NCI-H345 treated with DMSO at 0.1 percent for 48 hours (cell line): ENCODE data around the gene NAV3.
A peak's percentile ranks its signal among the peaks of the same experiment; 100 is the strongest.

Experiments used
- DNase-seq: peaks from one replicate; lab custom pipeline; 2025; ENCODE audit not compliant: unreplicated experiment; lab: John Stamatoyannopoulos, UW

The NAV3 gene

DNA sequence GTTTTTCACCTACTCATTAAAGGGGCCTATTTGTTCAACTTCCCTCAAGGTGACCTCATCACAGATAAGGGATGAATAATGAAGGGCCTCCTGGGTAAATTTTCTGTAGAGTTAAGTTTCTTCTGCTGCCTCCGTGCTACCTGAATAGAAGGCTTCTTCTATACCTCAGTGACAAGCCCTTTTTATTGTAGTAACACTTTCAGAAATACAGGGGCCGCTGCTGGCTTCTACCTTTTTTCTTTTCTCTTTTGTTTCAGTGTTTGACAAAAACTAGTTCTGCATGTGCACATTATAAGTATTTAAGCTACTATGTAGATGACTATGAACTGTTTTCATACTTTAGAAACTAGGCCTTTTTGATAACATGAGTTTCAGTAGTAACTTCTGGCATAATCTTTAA lies 207.0 kb downstream of the NAV3 start:
- DNase-seq: no peak

- DNase-seq: no peak
Measured at GRCh38 chr12:78038541-78038940, 207.8 kb downstream of the NAV3 start.

- DNase-seq: no peak
Measured at GRCh38 chr12:78038986-78039385, 208.3 kb downstream of the NAV3 start.

DNA sequence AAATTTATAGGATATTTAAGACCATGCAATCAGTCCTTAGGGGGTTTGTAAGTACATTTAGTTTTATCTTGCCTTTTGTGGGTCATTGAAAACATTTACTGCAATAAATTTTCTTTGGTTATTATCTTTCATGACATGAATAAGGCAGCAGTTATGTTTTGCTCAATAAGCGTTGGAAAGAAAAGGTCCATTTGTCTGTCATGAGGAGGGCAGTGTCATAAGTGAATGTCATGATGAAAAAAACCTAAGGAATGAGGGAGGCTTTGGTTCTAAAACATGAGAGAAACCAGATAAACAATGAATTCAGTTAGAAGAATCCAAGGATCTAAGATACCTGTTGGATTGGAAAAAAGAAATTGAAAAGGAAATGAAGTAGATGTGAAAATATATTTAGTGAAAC lies 209.4 kb downstream of the NAV3 start:
- no peak for DNase-seq

- DNase-seq: no peak
Measured at GRCh38 chr12:78050790-78051189, 220.1 kb downstream of the NAV3 start.

GRCh38 chr12:78055545-78055944 lies 224.9 kb downstream of the NAV3 start:
- no peak for DNase-seq

- DNase-seq: no peak
Measured at GRCh38 chr12:78057075-78057474, 226.4 kb downstream of the NAV3 start.

DNA sequence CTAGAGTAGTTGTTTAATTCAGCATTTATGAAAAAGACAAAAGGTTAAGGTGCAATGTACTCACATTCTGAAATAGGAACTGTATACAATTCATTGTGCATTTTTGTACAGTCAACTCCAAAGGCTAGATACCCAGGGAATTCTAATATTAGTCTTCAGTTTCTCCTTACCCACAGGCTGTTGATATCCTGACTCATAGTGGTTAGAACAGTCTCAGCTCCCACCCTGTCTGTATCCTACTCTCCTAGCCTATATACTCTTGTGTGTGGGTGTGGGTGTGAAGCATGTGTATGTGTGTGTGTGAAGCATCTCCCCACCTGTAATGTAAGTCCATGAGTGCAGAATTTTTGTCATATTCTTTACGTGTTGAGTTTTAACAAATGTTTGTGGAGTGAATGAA lies 229.5 kb downstream of the NAV3 start:
- DNase-seq: no peak

- DNase-seq: no peak
Measured at GRCh38 chr12:78062786-78063185, 232.1 kb downstream of the NAV3 start.

GRCh38 chr12:78081590-78082314 lies 251.1 kb downstream of the NAV3 start:
- DNase-seq: no peak

DNA sequence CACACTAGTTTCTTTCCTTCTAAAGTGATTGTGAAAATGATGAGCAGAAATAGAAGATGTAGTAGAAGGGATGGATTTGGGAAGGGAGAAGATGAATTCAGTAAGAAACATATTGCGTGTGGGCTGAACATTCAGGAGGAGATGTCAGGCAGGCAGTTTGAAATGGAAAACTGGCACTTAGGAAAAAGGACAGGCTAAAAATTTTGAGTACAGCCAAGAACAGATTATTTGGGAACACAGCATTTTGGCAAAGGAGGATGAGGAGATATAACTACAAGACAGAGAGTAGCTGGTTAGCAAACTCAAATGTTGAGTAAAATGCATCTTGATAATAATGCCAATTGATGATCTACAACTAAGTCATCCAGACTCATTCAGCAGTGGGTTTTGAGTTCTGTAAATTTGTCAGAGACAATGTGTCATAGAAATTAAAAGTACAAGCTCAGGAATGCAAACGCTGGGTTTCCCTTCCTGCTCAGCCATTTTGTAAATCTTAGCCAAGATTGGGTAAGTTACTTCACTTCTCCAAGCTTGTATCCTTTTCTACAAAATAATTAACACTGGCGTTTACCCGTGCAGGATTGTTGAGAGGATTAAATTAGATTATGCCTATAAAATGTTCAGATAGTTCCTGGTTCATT lies 255.0 kb downstream of the NAV3 start:
- DNase-seq: no peak

DNA sequence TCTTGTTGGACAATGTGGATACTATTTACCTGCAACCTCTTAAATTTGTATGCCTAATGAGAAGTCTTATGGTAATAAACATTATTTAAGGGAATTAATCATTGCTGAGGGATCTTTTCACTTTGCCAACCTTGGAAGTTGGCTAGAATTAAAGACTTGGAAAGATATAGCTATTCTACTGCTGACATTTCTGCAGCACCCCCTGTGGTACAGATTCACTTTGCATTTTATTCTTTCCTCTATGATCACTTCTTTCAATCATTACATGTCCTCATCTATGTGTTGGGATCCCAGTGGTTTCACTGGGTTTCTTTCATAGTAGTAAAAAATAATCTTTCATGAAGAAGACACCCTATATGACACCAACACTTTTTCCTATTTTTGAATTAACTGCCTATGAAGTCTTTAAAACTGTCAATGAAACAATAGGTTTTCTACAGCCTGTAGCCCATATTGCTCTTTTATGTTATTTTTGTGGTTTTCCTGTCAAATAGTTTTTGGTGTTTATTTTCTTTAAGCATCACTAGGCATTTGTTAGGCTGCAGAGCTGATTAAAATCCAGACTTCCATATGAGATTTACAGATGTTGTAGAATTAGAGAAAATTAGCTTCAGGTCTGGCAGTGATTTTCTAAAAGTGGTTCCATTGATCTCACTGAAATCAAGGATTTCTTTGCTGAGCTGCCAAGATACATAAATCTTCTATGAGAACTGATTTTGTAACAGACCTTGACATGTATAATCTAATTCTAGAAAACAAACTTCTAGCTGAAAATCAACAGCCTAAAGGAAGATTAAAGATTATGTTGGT lies 256.1 kb downstream of the NAV3 start:
- DNase-seq: no peak

- DNase-seq: no peak
Measured at GRCh38 chr12:78087363-78087675, 256.6 kb downstream of the NAV3 start.

DNA sequence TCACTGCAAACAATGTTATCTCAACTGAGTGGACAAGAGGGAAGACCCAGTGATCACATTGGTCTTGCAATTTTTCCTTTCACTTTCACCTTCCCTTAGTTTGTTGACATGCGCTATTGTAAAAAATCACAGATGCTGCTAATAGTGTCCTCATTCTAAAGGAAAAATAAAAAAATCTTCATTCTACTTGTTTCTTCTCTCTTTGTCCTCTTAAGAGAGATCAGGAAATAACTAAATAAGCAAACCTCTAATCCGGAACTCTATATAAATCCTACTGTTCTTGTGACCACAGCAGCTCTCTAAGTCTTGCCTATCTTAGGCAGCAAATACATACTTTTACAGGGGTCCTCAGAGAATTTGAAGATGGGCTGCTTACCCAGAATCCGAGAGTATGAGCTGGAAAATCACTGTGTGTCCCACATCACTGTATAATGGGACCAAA lies 257.7 kb downstream of the NAV3 start:
- no peak for DNase-seq

DNA sequence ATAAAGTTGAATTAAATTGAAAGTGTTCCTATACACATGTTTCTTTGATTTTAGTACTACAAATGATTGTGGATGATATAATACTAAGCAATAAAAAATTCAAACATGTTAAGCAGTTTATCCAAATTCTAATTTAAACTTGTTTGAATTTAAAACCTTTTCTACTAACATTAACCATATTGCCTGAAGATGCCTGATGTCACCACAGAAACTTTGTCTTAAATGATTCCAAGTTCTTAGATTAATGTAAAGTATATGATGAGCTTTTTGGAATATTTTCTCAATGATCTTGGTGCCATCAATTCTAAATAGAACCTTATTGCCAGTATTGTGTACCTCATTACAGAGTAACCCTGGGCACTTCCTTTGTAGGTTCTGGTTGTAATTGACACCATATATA lies 259.6 kb downstream of the NAV3 start:
- no peak for DNase-seq

GRCh38 chr12:78095623-78096022 lies 264.9 kb downstream of the NAV3 start:
- DNase-seq: no peak

GRCh38 chr12:78096909-78097597 lies 266.4 kb downstream of the NAV3 start:
- no peak for DNase-seq

GRCh38 chr12:78099806-78100205 lies 269.1 kb downstream of the NAV3 start:
- no peak for DNase-seq

DNA sequence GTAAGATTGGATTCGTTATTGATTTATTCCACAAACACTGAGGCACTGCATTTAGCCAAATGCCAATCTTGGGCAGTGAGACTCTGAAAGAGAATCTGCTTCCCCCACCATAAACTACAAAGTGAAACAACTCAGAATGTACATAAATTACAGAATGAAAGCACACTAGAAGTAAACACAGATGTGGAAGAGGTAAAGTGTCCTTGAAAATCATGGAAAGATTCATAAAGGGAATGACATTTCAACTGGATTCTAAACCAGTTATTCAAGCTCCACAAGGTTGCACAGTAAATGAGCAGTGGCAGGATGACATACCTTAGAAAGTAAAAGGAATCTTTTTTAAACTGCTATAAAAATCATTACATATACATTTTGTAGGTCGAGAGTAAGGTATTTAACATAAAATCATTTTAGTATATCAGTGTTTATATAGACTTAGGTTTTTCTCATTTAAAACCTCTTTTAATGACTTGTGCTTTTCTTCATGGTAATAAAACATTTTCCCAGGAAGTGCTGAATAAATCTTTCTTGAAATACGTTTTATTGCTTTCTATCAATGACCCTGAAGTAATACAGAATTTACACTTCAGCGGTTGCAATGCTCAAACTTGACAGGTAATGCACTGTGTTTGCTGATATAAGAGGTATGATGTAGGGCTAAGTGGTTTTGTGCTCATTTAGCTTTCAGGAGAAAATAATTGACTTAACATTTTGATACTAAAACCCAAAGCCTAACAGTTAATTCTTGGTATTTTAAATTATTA lies 270.6 kb downstream of the NAV3 start:
- peak; percentile 29 for DNase-seq

- no peak for DNase-seq
Measured at GRCh38 chr12:78101946-78102635, 271.4 kb downstream of the NAV3 start.
